ENCODE measurements around the gene MAST4.

The MAST4 gene

GRCh38 chr5:67195406-67196275 lies 599.4 kb downstream of the MAST4 start:
- TF ChIP-seq CTCF (IDR thresholded peaks at IDR 0.05; ENCODE audit: poor library complexity, severe bottlenecking): no peak
- ATAC-seq (ENCODE audit: low read depth) (no peak), DNase-seq (ENCODE audit: low spot score) (no peak)
- Histone ChIP-seq H3K4me1 (ENCODE audit: insufficient read depth, poor library complexity, severe bottlenecking) (no peaks in the 10 kb centered on the region), H3K36me3 (ENCODE audit: low read depth) (no peaks in the 10 kb centered on the region), H3K4me3 (ENCODE audit: severe bottlenecking) (no peak overlapping the region), H3K27me3 (ENCODE audit: insufficient read depth, poor library complexity, severe bottlenecking) (no peaks in the 10 kb centered on the region), H3K27ac (ENCODE audit: poor library complexity, severe bottlenecking) (no peak overlapping the region), H3K9me3 (ENCODE audit: severe bottlenecking) (peaks cover 3% of the 10 kb centered on the region)

GRCh38 chr5:67196537-67197059 lies 600.4 kb downstream of the MAST4 start, which contains the start of gene CD180:
Gene CD180, minus strand, starts transcription at chr5:67196799. Its CDS starts 158 bp downstream, at chr5:67196641.
- ATAC-seq (ENCODE audit: low read depth): no peak
- no peak for TF ChIP-seq CTCF (IDR thresholded peaks at IDR 0.05; ENCODE audit: poor library complexity, severe bottlenecking)
- no peaks in the 10 kb centered on the region for H3K4me1 ChIP-seq (ENCODE audit: insufficient read depth, poor library complexity, severe bottlenecking)

GRCh38 chr5:67197536-67197935 lies 601.3 kb downstream of the MAST4 start:
- DNase-seq (ENCODE audit: low spot score): no peak
- no peak for TF ChIP-seq CTCF (IDR thresholded peaks at IDR 0.05; ENCODE audit: poor library complexity, severe bottlenecking)
- Histone ChIP-seq H3K4me3 (ENCODE audit: severe bottlenecking) (no peak overlapping the region), H3K36me3 (ENCODE audit: low read depth) (no peaks in the 10 kb centered on the region), H3K4me1 (ENCODE audit: insufficient read depth, poor library complexity, severe bottlenecking) (no peaks in the 10 kb centered on the region), H3K27me3 (ENCODE audit: insufficient read depth, poor library complexity, severe bottlenecking) (no peaks in the 10 kb centered on the region), H3K27ac (ENCODE audit: poor library complexity, severe bottlenecking) (no peak overlapping the region), H3K9me3 (ENCODE audit: severe bottlenecking) (peaks cover 3% of the 10 kb centered on the region)
- ATAC-seq (ENCODE audit: low read depth): no peak

More at GRCh38 chr5:67196537-67197059, 600.4 kb downstream of the MAST4 start, which contains the start of gene CD180:
- H3K27ac ChIP-seq (ENCODE audit: poor library complexity, severe bottlenecking): no peak within 1 kb of the TSS
- H3K9me3 ChIP-seq (ENCODE audit: severe bottlenecking): peaks cover 3% of the 10 kb centered on the region
- H3K27me3 ChIP-seq (ENCODE audit: insufficient read depth, poor library complexity, severe bottlenecking): no peaks in the 10 kb centered on the region
- no peak for DNase-seq (ENCODE audit: low spot score)
- no peak within 1 kb of the TSS for H3K4me3 ChIP-seq (ENCODE audit: severe bottlenecking)
- H3K36me3 ChIP-seq (ENCODE audit: low read depth): no peaks in the 10 kb centered on the region

- H3K27me3 ChIP-seq (ENCODE audit: insufficient read depth, poor library complexity, severe bottlenecking): no peaks in the 10 kb centered on the region
- no peak overlapping the region for H3K4me3 ChIP-seq (ENCODE audit: severe bottlenecking)
- no peak for TF ChIP-seq CTCF (IDR thresholded peaks at IDR 0.05; ENCODE audit: poor library complexity, severe bottlenecking)
- DNase-seq (ENCODE audit: low spot score) (no peak), ATAC-seq (ENCODE audit: low read depth) (no peak)
- H3K27ac ChIP-seq (ENCODE audit: poor library complexity, severe bottlenecking): no peak overlapping the region
- H3K9me3 ChIP-seq (ENCODE audit: severe bottlenecking): peaks cover 3% of the 10 kb centered on the region
- no peaks in the 10 kb centered on the region for H3K4me1 ChIP-seq (ENCODE audit: insufficient read depth, poor library complexity, severe bottlenecking)
- H3K36me3 ChIP-seq (ENCODE audit: low read depth): no peaks in the 10 kb centered on the region
These were observed 602.7 kb downstream of the MAST4 start for GRCh38 chr5:67198917-67199316.

GRCh38 chr5:67199859-67200258 lies 603.7 kb downstream of the MAST4 start:
- TF ChIP-seq CTCF (IDR thresholded peaks at IDR 0.05; ENCODE audit: poor library complexity, severe bottlenecking): no peak
- Histone ChIP-seq H3K27ac (ENCODE audit: poor library complexity, severe bottlenecking) (no peak overlapping the region), H3K4me1 (ENCODE audit: insufficient read depth, poor library complexity, severe bottlenecking) (no peaks in the 10 kb centered on the region), H3K27me3 (ENCODE audit: insufficient read depth, poor library complexity, severe bottlenecking) (no peaks in the 10 kb centered on the region), H3K9me3 (ENCODE audit: severe bottlenecking) (peaks cover 3% of the 10 kb centered on the region), H3K36me3 (ENCODE audit: low read depth) (no peaks in the 10 kb centered on the region), H3K4me3 (ENCODE audit: severe bottlenecking) (no peak overlapping the region)
- ATAC-seq (ENCODE audit: low read depth): no peak
- DNase-seq (ENCODE audit: low spot score): no peak

All from RWPE2 (cell line).